Astrocyte (in vitro differentiated cells and primary cell): Measurements from ENCODE around the gene RALB. TPM values are rescaled to one million over a fixed set of nuclear protein-coding genes. Genes with fewer than 3 reads are reported as not detected.

Source experiments
- DNase-seq: peaks from one replicate; pipeline ENCODE4 v3.0.0-alpha.2; 2010; ENCODE audit warnings: low read depth
- FAIRE-seq: peaks from 2 replicates; lab custom pipeline; 2011; peaks lifted over from hg19 to GRCh38; lab: Jason Lieb, UNC
- H2AFZ ChIP-seq: 2 replicates; pipeline ENCODE4 v1.6.0; 2012; ENCODE audit warnings: low read depth, low read length, inconsistent platforms
- H3K27ac ChIP-seq: 2 replicates; pipeline ENCODE4 v1.5.1; 2011; ENCODE audit warnings: low read depth, low read length, inconsistent platforms
- H3K27me3 ChIP-seq: 2 replicates; pipeline ENCODE4 v1.6.0; 2011; ENCODE audit warnings: low read length, inconsistent platforms; ENCODE audit not compliant: insufficient read depth
- H3K36me3 ChIP-seq: 2 replicates; pipeline ENCODE4 v1.5.1; 2011; ENCODE audit warnings: low read length, inconsistent platforms; ENCODE audit not compliant: insufficient read depth
- H3K4me1 ChIP-seq: 2 replicates; pipeline ENCODE4 v1.5.1; 2011; ENCODE audit warnings: low read length, inconsistent platforms; ENCODE audit not compliant: insufficient read depth
- H3K4me2 ChIP-seq: 2 replicates; pipeline ENCODE4 v1.6.0; 2012; ENCODE audit warnings: low read length, inconsistent platforms
- H3K4me3 ChIP-seq: 2 replicates; pipeline ENCODE4 v1.5.1; 2011; ENCODE audit warnings: low read depth, mild to moderate bottlenecking, low read length, inconsistent platforms; ENCODE audit not compliant: insufficient read depth
- H3K79me2 ChIP-seq: 2 replicates; pipeline ENCODE4 v1.6.0; 2012; ENCODE audit warnings: mild to moderate bottlenecking, low read length, inconsistent platforms; ENCODE audit not compliant: insufficient read depth
- H3K9ac ChIP-seq: 2 replicates; pipeline ENCODE4 v1.6.0; 2012; ENCODE audit warnings: mild to moderate bottlenecking, low read length, inconsistent platforms
- H3K9me3 ChIP-seq: 2 replicates; pipeline ENCODE4 v1.5.1; 2012; ENCODE audit warnings: low read depth, mild to moderate bottlenecking, low read length, inconsistent platforms; ENCODE audit not compliant: insufficient read depth
- H4K20me1 ChIP-seq: 2 replicates; pipeline ENCODE4 v1.6.0; 2012; ENCODE audit warnings: low read length, inconsistent platforms; ENCODE audit not compliant: insufficient read depth
- H3K27ac Mint-ChIP-seq: one replicate; pipeline ENCODE4 v1.8.0; 2021; ENCODE audit warnings: mild to moderate bottlenecking, mixed read lengths; ENCODE audit not compliant: unreplicated experiment
- H3K27me3 Mint-ChIP-seq: one replicate; pipeline ENCODE4 v1.8.0; 2021; ENCODE audit warnings: low read depth, mixed read lengths; ENCODE audit not compliant: unreplicated experiment
- H3K36me3 Mint-ChIP-seq: one replicate; pipeline ENCODE4 v1.8.0; 2021; ENCODE audit warnings: low read depth, mixed read lengths; ENCODE audit not compliant: unreplicated experiment
- H3K4me1 Mint-ChIP-seq: one replicate; pipeline ENCODE4 v1.8.0; 2021; ENCODE audit warnings: low read depth, mixed read lengths; ENCODE audit not compliant: unreplicated experiment
- H3K4me3 Mint-ChIP-seq: one replicate; pipeline ENCODE4 v1.8.0; 2021; ENCODE audit warnings: mild to moderate bottlenecking, moderate library complexity, mixed read lengths; ENCODE audit not compliant: unreplicated experiment
- H3K9me3 Mint-ChIP-seq: one replicate; pipeline ENCODE4 v1.8.0; 2021; ENCODE audit warnings: mild to moderate bottlenecking, mixed read lengths; ENCODE audit not compliant: unreplicated experiment
- CTCF ChIP-seq: IDR thresholded peaks from 2 replicates; pipeline ENCODE4 v1.5.1; 2011; ENCODE audit warnings: low read depth, mild to moderate bottlenecking, inconsistent platforms, low read length, moderate library complexity; ENCODE audit not compliant: insufficient read depth
- EZH2 ChIP-seq: IDR thresholded peaks from 2 replicates; pipeline ENCODE4 v1.6.1; 2012; ENCODE audit warnings: mild to moderate bottlenecking, low read length, inconsistent platforms; ENCODE audit not compliant: insufficient read depth
- total RNA-seq: library from RNA; stranded (reverse); gene quantifications from 2 replicates; pipeline ENCODE4 v1.2.1, GENCODE V29; 2021

RALB gene
- total RNA-seq, 1 donor from 2014 or later = 44.5 TPM

GRCh38 chr2:120209427-120210269, 43.0 kb upstream of the RALB start:
- Histone ChIP-seq H3K27me3 (no peaks in the 10 kb centered on the region), H3K79me2 (no peaks in the 10 kb centered on the region), H3K9me3 (no peaks in the 10 kb centered on the region), H3K27ac (no peak overlapping the region), H3K9ac (no peak overlapping the region), H4K20me1 (no peaks in the 10 kb centered on the region), H3K4me2 (no peak overlapping the region), H3K4me1 (no peaks in the 10 kb centered on the region), H3K36me3 (no peaks in the 10 kb centered on the region), H2AFZ (no peak overlapping the region), H3K4me3 (no peak overlapping the region)
- no peak for TF ChIP-seq EZH2
- no peak for TF ChIP-seq CTCF
- Mint-ChIP-seq H3K36me3 (peaks cover 2% of the 10 kb centered on the region), H3K9me3 (no peaks in the 10 kb centered on the region), H3K27ac (no peak overlapping the region), H3K4me1 (no peaks in the 10 kb centered on the region), H3K27me3 (peaks cover 10% of the 10 kb centered on the region), H3K4me3 (no peak overlapping the region)
- DNase-seq = no peak
- FAIRE-seq = no peak

GRCh38 chr2:120210270-120210693, 42.4 kb upstream of the RALB start:
- no peak overlapping the region for H3K9ac ChIP-seq
- H3K27me3 Mint-ChIP-seq = peaks cover 7% of the 10 kb centered on the region
- H3K27ac Mint-ChIP-seq = no peak overlapping the region
- FAIRE-seq (no peak), DNase-seq (no peak)
- no peaks in the 10 kb centered on the region for H3K36me3 ChIP-seq
- H3K4me2 ChIP-seq = no peak overlapping the region
- no peaks in the 10 kb centered on the region for H3K9me3 ChIP-seq
- no peak overlapping the region for H2AFZ ChIP-seq
- H3K27me3 ChIP-seq = no peaks in the 10 kb centered on the region
- H3K79me2 ChIP-seq = no peaks in the 10 kb centered on the region
- no peaks in the 10 kb centered on the region for H4K20me1 ChIP-seq
- H3K27ac ChIP-seq = no peak overlapping the region
- H3K4me1 ChIP-seq = no peaks in the 10 kb centered on the region
- H3K9me3 Mint-ChIP-seq = no peaks in the 10 kb centered on the region
- H3K4me3 ChIP-seq = no peak overlapping the region
- no peak for TF ChIP-seq CTCF
- no peak for TF ChIP-seq EZH2
- H3K4me3 Mint-ChIP-seq = no peak overlapping the region
- H3K36me3 Mint-ChIP-seq = peaks cover 2% of the 10 kb centered on the region
- H3K4me1 Mint-ChIP-seq = no peaks in the 10 kb centered on the region

DNA sequence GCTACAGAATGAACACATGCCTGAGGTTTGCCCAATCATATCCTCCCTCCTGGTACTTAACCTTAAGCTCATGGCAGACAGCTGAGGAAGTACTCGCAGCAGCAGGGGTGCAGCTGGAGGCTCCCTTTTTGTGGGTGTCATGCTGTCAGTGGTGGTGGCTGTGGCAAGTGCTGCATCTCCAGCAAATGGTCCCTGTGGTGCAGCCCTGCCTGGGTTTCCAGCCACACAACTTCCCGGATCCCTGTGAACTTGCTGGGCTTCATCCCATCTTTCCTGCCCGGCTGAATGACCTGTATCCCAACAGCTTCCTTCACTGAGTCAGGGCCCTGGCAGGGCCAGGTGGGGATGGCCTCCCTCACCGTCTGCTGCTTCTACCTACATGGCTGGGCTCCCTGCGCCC, 34.5 kb upstream of the RALB start:
- H2AFZ ChIP-seq = no peak overlapping the region
- no peak for TF ChIP-seq CTCF
- TF ChIP-seq EZH2 = no peak
- no peak overlapping the region for H3K27ac Mint-ChIP-seq
- no peaks in the 10 kb centered on the region for H3K36me3 ChIP-seq
- H3K36me3 Mint-ChIP-seq = peaks cover 7% of the 10 kb centered on the region
- no peak for FAIRE-seq
- H3K4me3 ChIP-seq = no peak overlapping the region
- H3K27ac ChIP-seq = no peak overlapping the region
- peaks cover 21% of the 10 kb centered on the region for H3K79me2 ChIP-seq
- H3K4me1 ChIP-seq = peaks cover 4% of the 10 kb centered on the region
- no peak overlapping the region for H3K4me3 Mint-ChIP-seq
- H3K4me2 ChIP-seq = no peak overlapping the region
- peaks cover 11% of the 10 kb centered on the region for H3K9me3 Mint-ChIP-seq
- peaks cover 7% of the 10 kb centered on the region for H3K9me3 ChIP-seq
- H3K9ac ChIP-seq = no peak overlapping the region
- DNase-seq = no peak
- peaks cover 31% of the 10 kb centered on the region for H4K20me1 ChIP-seq
- H3K27me3 Mint-ChIP-seq = no peaks in the 10 kb centered on the region
- H3K27me3 ChIP-seq = no peaks in the 10 kb centered on the region
- H3K4me1 Mint-ChIP-seq = peaks cover 13% of the 10 kb centered on the region
